VCaP (cell line): Measurements from ENCODE around the gene GKN1.

Experiments used
- H3K27ac ChIP-seq: fragments of 450-650 bp; 2 replicates; pipeline ENCODE4 v1.5.1; 2017
- TF ChIP-seq, protein P1 (sequence below): fragments of 450-650 bp; conservative IDR thresholded peaks from 2 replicates; pipeline ENCODE4 v1.5.1; 2017; ENCODE audit warnings: mild to moderate bottlenecking, moderate library complexity

Gene GKN1

DNA sequence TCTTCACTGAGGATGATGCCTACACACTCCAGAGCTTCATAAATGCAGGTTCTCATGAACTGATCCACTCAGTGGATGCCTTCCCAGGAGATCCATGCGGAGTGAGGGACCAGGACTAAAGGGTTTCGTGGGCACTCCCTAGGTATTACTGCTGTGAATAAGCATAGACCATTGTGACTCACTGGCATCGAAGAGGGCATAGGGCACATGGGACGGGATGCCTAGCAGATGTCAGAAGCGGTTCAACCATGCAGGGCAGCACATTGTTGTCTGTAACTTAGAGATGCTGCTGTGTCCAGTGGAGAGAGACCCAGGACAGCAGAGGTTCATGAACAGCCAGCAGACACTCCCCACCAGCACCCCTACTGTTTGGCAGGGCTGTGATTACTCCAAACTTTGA, 39.0 kb upstream of the GKN1 start:
- TF ChIP-seq, protein P1, sequence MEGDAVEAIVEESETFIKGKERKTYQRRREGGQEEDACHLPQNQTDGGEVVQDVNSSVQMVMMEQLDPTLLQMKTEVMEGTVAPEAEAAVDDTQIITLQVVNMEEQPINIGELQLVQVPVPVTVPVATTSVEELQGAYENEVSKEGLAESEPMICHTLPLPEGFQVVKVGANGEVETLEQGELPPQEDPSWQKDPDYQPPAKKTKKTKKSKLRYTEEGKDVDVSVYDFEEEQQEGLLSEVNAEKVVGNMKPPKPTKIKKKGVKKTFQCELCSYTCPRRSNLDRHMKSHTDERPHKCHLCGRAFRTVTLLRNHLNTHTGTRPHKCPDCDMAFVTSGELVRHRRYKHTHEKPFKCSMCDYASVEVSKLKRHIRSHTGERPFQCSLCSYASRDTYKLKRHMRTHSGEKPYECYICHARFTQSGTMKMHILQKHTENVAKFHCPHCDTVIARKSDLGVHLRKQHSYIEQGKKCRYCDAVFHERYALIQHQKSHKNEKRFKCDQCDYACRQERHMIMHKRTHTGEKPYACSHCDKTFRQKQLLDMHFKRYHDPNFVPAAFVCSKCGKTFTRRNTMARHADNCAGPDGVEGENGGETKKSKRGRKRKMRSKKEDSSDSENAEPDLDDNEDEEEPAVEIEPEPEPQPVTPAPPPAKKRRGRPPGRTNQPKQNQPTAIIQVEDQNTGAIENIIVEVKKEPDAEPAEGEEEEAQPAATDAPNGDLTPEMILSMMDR, result no peak
- no peak overlapping the region for H3K27ac ChIP-seq

GRCh38 chr2:68936427-68936826, 38.0 kb upstream of the GKN1 start:
- TF ChIP-seq, protein P1, result no peak
- no peak overlapping the region for H3K27ac ChIP-seq

GRCh38 chr2:68936889-68937288, 37.5 kb upstream of the GKN1 start:
- TF ChIP-seq, protein P1, result no peak
- no peak overlapping the region for H3K27ac ChIP-seq

DNA sequence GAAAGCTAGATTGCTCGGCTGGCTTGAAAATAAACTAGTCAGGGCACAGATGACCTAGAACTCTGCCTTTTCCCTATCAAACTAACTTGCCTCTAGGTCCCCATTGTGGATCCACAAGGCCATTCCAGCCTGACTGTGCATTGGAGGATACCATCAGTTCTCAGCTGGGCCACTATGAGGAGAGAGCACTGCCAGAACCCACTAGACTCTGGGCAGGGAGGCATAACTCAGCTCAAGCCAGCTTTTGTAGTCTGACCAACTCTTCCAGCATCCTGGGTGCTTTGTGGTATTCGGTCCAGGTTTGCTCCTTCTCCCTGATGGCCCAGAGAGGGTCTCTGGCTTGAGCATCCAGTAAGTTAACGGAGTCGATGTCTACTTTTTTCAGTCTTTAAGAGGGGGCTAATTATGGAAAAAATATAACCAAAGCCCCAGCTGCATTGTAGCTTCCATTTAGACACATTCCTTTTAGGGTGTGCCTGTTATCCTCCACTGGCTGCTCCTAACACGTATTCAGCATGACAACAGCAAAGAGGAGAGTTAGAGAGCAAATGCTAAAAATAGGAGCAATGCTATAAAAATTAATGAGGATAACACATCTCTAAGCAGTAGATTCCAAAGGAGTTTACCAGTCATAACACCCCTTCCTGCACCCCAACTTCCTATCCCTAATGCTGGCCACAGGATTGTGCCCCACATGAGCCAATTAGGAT, 36.9 kb upstream of the GKN1 start:
- H3K27ac ChIP-seq, result no peak overlapping the region
- TF ChIP-seq, protein P1, result no peak

DNA sequence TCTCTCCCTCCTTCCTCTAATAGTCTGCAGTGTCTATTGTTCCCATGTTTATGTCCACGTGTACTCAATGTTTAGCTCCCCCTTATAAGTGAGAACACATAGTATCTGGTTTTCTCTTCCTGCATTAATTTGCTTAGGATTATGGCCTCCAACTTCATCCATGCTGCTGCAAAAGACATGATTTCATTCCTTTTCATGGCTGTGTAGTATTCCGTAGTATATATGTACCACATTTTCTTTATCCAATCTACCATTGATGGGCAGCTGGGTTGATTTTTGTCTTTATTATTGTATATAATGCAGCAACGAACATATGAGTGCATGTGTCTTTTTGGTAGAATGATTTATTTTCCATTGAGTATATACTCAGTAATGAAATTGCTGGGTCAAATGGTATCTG, 35.5 kb upstream of the GKN1 start:
- TF ChIP-seq, protein P1, result no peak

GRCh38 chr2:68939962-68940361, 34.5 kb upstream of the GKN1 start:
- TF ChIP-seq, protein P1, result no peak
- H3K27ac ChIP-seq, result no peak overlapping the region

More for the DNA sequence above, 35.5 kb upstream of the GKN1 start:
- no peak overlapping the region for H3K27ac ChIP-seq

DNA sequence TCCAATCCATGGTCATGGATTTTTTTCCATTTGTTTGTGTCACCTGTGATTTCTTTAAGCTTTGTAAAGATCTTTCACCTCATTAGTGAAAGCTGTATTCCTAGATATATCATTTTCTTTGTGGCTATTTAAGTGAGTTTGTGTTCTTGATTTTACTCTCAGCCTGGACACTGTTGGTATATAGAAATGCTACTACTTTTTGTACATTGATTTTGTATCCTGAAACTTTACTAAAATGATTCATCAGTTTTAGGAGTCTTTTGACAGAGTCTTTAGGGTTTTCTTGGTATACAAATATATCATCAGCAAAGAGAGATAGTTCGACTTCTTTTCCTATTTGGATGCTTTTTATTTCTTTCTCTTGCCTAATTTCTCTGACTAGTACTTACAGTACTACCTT, 34.1 kb upstream of the GKN1 start:
- no peak overlapping the region for H3K27ac ChIP-seq
- TF ChIP-seq, protein P1, result no peak
